Right hindlimb (tissue), 1 donor: ENCODE results near the gene TBKBP1.

ENCODE experiments used
- DNase-seq: peaks from one replicate; pipeline ENCODE4 v3.0.0-alpha.2; 2018

Gene TBKBP1

GRCh38 chr17:47700471-47701449, 6.8 kb downstream of the TBKBP1 start:
- DNase-seq, result no peak

GRCh38 chr17:47701608-47702007, 7.6 kb downstream of the TBKBP1 start:
- DNase-seq, result peak; percentile 55

- DNase-seq, result no peak
Observed at GRCh38 chr17:47702391-47702995, 8.5 kb downstream of the TBKBP1 start.

GRCh38 chr17:47703191-47703591, 9.2 kb downstream of the TBKBP1 start:
- DNase-seq, result no peak

- DNase-seq, result no peak
Observed at GRCh38 chr17:47703671-47704070, 9.7 kb downstream of the TBKBP1 start.

GRCh38 chr17:47704116-47704515, 10.2 kb downstream of the TBKBP1 start:
- no peak for DNase-seq

- no peak for DNase-seq
Observed at GRCh38 chr17:47704736-47705135, 10.8 kb downstream of the TBKBP1 start.

GRCh38 chr17:47705536-47706530, 11.9 kb downstream of the TBKBP1 start:
- DNase-seq, result no peak

- DNase-seq, result peak; percentile 44
Observed at GRCh38 chr17:47707056-47707804, 13.3 kb downstream of the TBKBP1 start.

- DNase-seq, result no peak
Observed at GRCh38 chr17:47707884-47708283, 13.9 kb downstream of the TBKBP1 start.

GRCh38 chr17:47708312-47708863, 14.4 kb downstream of the TBKBP1 start:
- no peak for DNase-seq

- DNase-seq, result peak; percentile 72
Observed at GRCh38 chr17:47708864-47709541, 15.0 kb downstream of the TBKBP1 start.

GRCh38 chr17:47709594-47709993, 15.6 kb downstream of the TBKBP1 start:
- no peak for DNase-seq

GRCh38 chr17:47711366-47712099, 17.6 kb downstream of the TBKBP1 start:
- DNase-seq, result no peak

- DNase-seq, result no peak
Observed at GRCh38 chr17:47712330-47713023, 18.5 kb downstream of the TBKBP1 start.

- no peak for DNase-seq
Observed at GRCh38 chr17:47713980-47714700, 20.2 kb downstream of the TBKBP1 start.

- no peak for DNase-seq
Observed at GRCh38 chr17:47714773-47715396, 20.9 kb downstream of the TBKBP1 start.

GRCh38 chr17:47715669-47716325, 21.8 kb downstream of the TBKBP1 start:
- no peak for DNase-seq
